Stimulated activated CD4-positive, alpha-beta T cell treated with anti-CD3 and anti-CD28 coated beads, TNF-alpha, amount 100 ng/mL, for 4 hours (primary cell): ENCODE data around the gene ANXA3.
"Not testable (repeated sequence)": the region's sequence is repeated elsewhere in the genome, so short reads cannot be mapped to it uniquely, and the experiment has no call there.

ENCODE experiments used
- DNase-seq, 3 experiments: peaks; one replicate each; pipeline ENCODE4 v3.0.0-alpha.2; 2020; ENCODE audit warnings: low read depth in 3 of 3

Gene ANXA3

GRCh38 chr4:78571804-78572203 lies 20.2 kb downstream of the ANXA3 start:
- no peak for DNase-seq

DNA sequence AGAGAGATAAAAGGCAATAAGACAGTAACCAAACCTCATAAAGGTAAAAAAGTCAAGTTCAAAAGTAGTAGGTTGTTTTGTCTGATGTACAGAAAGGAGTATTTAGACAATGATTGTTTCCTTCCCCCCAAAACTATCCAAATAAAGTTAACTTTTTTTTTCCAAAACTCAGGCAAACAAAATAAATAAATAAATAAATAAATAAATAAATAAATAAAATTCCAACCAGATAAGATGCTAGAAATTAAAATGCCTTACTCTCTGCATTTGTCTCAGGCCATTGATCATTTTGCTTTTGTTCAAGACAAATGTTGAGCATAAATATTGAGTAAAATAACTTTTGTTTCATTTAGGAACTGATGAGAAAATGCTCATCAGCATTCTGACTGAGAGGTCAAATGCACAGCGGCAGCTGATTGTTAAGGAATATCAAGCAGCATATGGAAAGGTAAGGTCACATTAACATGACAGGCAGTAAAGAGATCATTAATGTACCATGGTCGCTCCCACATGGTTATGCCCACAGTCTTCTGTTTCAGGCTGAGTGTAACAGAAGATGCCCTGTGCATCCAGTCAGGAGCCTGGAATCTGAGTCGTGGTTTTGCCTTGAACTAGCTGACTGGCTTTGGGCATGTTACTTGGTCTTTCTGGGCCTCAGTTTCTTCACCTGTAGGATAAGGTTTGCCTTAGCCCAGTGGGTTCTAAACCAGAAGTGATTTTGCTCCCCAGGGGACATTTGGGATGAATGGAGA lies 27.3 kb downstream of the ANXA3 start:
- DNase-seq = no peak

DNA sequence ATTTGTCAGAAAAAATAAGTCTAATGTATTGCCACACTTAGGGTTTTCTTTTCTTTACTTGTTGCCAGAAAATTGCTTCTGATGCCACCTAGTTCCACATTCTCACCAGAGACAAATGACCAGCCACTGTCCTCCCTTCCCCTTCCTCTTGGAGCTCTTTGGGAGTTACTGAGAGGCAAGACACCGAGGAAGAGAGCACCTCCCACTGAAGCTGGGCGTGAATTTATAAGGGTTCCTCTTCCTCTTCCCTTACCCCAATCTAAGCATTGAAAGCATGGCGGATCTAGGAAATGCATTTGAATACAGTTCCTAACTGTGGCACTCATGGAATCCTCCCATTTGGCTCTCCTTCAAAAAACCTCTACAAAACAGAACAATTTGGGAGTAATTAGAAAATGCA lies 30.0 kb downstream of the ANXA3 start:
- no peak for DNase-seq

DNA sequence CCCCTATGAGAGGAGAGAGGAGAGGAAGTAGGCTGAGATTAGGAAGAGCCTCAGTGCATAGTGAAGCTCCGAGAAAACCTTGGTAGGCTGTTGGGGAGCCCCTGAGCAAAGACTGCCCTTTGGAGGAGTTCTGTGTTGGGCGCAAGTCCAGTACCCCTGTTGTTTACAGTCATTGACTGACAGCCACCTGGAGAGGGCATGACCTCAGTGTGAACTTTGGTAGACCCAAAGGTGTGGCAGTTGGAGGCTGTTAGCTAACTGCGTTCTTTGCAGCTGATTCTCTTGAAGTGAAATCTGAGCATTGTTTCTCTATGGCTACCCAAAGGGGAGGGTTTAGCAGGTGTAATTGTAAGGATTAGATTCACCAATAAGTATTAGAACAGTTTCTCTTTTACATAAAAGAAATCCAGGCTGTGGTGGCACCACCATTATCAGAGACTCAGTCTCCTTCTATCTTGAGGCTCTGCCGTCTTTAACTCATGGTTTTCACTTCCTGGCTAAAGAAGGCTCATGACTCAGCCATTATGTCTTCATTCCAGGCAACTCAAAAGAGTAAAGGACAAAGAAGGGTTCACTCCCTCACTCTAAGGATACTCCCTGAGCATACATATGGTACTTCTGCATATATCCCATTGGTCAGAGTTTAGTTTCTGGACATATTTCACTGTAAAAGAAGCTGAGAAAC lies 33.4 kb downstream of the ANXA3 start:
- DNase-seq = no peak

GRCh38 chr4:78585633-78586032 lies 34.1 kb downstream of the ANXA3 start:
- no peak for DNase-seq

DNA sequence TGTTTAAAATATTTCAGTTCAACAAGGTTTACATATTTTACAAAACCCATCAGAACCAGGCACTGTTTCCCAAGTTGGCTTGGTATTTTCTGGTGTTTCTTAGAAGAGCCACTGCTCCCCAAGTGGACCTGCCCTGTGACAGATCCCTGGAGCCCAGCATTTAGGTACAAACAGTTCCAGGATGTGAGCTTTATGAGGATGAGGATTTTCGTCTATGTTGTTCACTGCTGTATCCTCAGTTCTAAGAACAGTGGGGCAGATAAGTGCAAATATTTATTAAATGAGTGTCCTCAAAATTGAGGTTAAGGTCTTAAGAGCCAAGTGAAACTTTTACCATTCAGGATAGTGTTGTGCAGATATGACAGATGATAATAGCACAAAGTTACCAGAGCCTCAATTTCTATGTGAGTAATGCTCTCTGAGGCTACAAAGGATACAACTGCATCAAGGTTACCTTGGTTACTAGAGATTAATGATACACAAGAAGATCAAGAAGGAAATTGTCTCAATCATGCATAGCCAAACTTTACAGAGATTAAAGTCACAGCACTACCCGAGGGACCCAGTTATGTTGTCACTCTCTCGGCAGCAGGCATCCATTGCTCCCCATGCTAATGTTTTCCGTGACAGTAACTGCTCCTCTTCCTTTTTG lies 37.5 kb downstream of the ANXA3 start:
- no peak for DNase-seq

GRCh38 chr4:78591404-78591803 lies 39.8 kb downstream of the ANXA3 start:
- DNase-seq = no peak

- no peak for DNase-seq
These were observed 40.7 kb downstream of the ANXA3 start for GRCh38 chr4:78592088-78592783.

DNA sequence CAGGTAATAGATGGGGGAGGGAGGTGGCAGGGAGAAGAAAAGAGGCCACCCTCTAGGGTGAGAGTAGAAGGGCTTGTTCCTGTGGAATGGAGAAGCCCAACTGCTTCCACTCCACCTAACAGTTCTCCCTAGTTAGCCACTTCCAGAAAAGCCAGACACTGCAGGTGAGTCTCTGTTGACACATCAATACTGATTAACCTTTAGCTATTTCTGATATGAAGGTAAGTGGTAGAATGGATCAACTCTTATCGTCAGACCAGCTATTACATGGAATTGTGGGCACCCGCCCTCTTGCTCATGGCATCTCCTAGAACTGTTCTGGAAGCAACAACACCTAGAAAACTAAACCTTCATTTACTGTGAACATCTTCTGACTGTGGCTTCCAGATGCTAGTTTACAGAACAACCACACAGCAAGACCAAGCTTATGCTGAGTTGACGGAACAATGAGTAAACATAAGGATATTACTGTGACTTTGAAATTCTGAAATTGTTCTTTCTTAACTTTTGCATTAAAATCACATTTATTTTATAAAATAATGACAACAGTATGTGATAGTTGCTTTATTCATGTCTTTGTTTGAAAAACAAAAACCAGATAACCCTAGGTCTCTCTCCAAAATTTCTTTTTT lies 44.7 kb downstream of the ANXA3 start:
- DNase-seq = no peak

DNA sequence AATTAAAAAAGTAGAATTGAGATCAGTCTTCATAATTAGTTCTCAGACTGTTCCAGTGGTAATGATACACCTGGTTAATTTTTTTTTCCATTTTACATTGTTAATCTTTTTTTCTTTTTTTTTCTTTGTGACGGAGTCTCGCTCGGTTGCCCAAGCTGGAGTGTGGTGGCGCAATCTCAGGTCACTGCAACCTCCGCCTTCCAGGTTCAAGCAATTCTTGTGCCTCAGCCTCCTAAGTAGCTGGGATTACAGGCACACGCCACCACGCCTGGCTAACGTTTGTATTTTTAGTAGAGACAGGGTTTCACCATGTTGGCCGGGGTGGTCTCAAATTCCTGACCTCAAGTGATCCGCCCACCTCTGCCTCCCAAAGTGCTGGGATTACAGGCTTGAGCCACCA lies 46.9 kb downstream of the ANXA3 start:
- not testable (repeated sequence) for DNase-seq

DNA sequence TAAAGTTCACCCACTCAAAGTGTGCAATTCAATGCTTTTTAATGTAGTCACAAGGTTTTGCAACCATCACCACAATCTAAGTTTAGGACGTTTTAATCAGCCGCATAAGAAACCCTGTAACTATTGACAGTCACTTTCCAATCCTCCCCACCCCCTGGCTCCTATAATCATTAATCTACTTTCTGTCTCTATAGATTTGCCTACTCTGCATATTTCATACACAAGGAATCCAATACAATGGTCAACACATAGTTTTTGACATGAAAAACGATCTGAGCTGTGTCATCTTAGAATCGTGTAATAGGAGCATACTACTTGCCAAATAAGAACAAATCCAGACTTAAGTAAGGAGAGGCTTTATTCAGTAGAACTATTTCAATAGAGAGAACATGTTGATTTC lies 47.6 kb downstream of the ANXA3 start:
- no peak for DNase-seq

DNA sequence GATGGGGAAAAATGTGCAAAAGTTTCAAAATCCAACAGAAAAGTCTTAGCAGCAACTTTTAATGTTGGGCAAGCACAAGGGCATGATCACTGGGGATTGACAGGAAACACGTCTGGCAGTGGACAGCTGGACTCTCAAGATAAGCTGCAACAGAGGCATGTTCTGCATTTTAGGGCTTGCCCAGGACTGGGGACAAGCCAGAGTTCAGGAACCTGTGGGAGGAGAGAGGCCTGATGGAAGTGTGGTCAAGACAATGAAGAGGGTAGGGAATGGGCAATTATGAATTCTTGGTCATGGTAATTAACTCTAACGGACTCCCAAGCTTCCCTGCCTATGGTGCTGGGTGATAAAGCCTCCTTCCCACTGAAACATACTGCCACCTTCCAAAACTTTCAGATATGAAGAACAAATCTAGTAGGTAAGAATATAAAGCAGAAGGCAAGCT lies 48.4 kb downstream of the ANXA3 start:
- no peak for DNase-seq

DNA sequence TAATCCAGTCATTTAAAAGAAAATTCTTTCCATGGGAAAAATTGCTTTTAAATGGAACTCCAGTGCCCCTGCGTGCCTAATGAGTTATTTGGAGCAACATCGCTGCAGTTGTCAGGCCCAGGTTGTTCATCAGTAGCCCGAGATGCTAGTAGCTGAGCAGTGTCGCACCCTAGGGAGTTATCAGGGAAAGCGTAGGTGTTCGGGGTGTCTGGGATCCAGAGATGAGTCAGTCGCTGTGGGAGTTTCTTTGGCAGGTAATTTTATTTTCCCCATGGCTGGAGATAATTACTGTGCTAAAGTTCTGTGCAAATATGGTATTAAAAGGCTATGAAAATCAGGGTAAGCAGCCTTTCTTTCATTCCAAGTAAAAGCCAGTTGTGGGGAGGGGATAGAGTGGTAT lies 49.4 kb downstream of the ANXA3 start:
- no peak for DNase-seq

- DNase-seq = no peak
These were observed 50.8 kb downstream of the ANXA3 start for GRCh38 chr4:78602334-78602733.

GRCh38 chr4:78603384-78603783 lies 51.8 kb downstream of the ANXA3 start:
- no peak for DNase-seq

DNA sequence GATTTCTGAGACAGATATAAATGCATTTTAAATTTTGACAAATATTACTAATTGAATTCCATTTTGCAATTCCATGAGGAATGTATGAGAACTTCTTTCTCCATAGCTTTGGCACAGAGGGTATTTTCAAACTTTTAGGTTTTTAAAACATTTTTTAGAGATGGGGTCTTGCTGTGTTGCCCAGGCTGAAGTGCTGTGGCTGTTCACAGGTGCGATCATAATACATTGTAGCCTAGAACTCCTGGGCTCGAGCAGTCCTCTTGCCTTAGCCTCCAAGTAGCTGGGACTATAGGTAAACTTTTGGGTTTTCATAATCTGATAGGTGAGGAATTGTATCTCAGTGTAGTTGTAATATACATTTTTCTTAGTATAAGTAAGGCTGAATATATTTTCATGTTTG lies 53.4 kb downstream of the ANXA3 start:
- no peak for DNase-seq

GRCh38 chr4:78606035-78606434 lies 54.5 kb downstream of the ANXA3 start:
- DNase-seq = no peak

- DNase-seq = no peak
These were observed 55.0 kb downstream of the ANXA3 start for GRCh38 chr4:78606530-78607095.

DNA sequence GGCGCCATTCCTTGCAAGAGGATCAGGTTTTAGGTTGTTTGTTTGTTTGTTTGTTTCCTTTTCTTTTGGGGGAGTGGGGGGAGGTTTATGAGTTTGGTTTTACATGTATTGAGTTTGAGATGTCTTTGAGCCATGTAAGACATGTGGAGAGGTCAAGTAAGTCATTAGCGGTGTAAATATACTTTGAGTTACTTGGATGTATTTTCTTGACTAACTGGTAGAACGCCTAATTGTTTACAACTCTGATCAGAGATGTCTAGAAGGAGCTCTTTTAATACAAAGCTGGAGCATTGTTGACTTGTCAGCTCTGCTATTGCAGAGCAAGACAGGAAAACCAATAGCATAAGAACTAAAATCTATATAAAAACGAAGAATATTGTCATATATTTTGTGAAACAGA lies 57.1 kb downstream of the ANXA3 start:
- no peak for DNase-seq

DNA sequence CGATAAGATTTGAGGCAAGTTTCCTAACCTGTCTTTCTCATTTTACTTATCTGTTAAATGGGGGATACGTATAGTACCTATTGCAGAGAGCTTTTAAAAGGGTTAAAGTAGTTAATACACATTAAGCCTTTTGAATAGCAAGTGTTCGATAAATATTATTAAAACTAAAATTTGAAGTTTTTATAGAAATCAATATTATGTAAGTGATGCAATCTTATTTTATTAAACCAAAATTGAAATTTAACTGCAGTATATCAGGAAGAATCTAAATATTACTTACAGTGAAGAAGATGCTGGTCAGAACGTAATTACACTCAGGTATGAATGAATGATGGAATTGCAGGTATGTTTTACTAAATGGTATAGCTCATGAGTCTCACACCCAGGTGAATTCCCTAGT lies 58.0 kb downstream of the ANXA3 start:
- DNase-seq = no peak

DNA sequence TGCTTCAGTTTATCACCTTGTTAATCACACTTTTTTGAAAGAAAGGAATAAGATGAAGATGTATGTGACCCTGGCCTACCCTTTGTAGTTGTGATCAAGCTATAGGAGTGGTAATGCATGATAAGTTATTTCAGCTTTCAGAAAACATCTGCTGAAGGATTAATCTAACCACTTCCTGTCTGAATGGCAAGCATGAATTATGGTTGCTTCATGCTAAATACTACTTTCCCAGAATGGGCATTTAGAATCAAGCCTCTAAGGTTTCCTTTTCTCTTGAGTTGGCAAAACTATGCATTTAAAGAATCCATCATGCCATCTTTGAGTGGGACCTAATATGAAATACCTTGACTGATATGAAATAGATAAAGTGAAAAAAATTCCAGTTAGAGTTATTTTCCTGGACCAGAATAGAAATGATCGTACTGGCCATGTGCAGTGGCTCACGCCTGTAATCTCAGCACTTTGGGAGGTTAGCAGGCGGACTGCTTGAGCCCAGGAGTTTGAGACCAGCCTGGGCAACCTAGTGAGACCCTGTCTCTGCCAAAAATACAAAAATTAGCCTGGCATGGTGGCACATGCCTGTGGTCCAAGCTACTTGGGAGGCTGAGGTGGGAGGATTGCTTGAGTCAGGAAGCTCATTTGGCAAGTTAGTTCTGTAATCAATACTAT lies 59.1 kb downstream of the ANXA3 start:
- no peak for DNase-seq
